Esophagus squamous epithelium (tissue), 5 donors: ENCODE data around the gene BRIP1. TPM values are rescaled to one million over a fixed set of nuclear protein-coding genes. Genes with fewer than 3 reads are reported as not detected.

Source experiments
- DNase-seq: peaks from one replicate; lab custom pipeline; 2025; lab: John Stamatoyannopoulos, UW
- H3K27ac ChIP-seq, 4 donors: fragments of 200-600 bp; sonication (generic); one replicate each; pipeline ENCODE4 v1.5.1; 2016 to 2019; ENCODE audit warnings: mild to moderate bottlenecking in 1 of 4
- H3K27me3 ChIP-seq, 4 donors: fragments of 200-600 bp; sonication (generic); 1 replicate in 3 of 4; 2 replicates in 1 of 4; pipeline versions ENCODE4 v1.5.1 to v1.6.0; 2017 to 2021; ENCODE audit warnings: antibody characterized with exemption in 1 of 4
- H3K36me3 ChIP-seq, 3 donors: fragments of 200-600 bp; sonication (generic); one replicate each; pipeline ENCODE4 v1.5.1; 2016 to 2019
- H3K4me1 ChIP-seq, 3 donors: fragments of 200-600 bp; sonication (generic); one replicate each; pipeline ENCODE4 v1.5.1; 2017 to 2019
- H3K4me3 ChIP-seq, 4 donors: fragments of 200-600 bp; sonication (generic); 1 replicate in 3 of 4; 2 replicates in 1 of 4; pipeline ENCODE4 v1.5.1; 2016 to 2019; ENCODE audit warnings: mild to moderate bottlenecking in 2 of 4, moderate library complexity in 1 of 4
- H3K9me3 ChIP-seq, 3 donors: fragments of 200-600 bp; sonication (generic); one replicate each; pipeline ENCODE4 v1.5.1; 2016 to 2019
- POLR2A ChIP-seq, 4 donors: fragments of 450-650 bp; IDR thresholded peaks; one replicate each; pipeline ENCODE4 v1.6.1; 2017; ENCODE audit warnings: antibody characterized with exemption in 4 of 4, mild to moderate bottlenecking in 4 of 4, moderate library complexity in 3 of 4
- WGBS, 2 donors: methylation state at CpG; one replicate each; pipeline ENCODE4 v1.1.5; 2018; 5-methylcytosine and 5-hydroxymethylcytosine counted together
- intact Hi-C: fragments of 100-400 bp; cut with DNase I; formaldehyde crosslinking; loops from one replicate; pipeline ENCODE4 v1.15.0; 2022
- total RNA-seq, 4 donors: library from RNA; depleted of rRNA; stranded (reverse); fragments of >200 nt; gene quantifications; one replicate each; pipeline ENCODE4 v1.1.0, GENCODE V29; 2016
- TF ChIP-seq, protein P1 (sequence below), 6 experiments: fragments of 450-650 bp in 4 of 6; fragments of 200-600 bp in 2 of 6; sonication (generic) in 2 of 6; IDR thresholded peaks; one replicate each; pipeline ENCODE4 v1.5.1; 2016 to 2019; ENCODE audit warnings: antibody characterized with exemption in 6 of 6, mild to moderate bottlenecking in 4 of 6, moderate library complexity in 4 of 6
- donor health status: DM: yes; HTN: yes; CAD: no.

The BRIP1 gene
- total RNA-seq, 4 donors from 2014 or later: 1.6 to 7.0 (median 3.2) TPM

DNA sequence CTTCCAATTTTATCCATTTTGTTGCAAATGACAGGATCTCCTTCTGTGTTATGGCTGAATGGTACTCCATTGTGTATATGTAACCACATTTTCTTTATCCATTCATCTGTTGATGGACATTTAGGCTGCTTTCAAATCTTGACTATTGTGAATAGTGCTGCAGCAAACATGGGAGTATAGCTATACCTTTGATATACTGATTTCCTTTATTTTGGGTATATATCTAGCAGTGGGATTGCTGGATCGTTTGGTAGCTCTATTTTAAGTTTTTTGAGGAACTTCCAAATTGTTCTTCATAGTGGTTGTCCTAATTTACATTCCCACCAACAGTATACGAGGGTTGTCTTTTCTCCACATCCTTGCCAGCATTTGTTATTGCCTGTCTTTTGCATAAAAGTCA is 67.8 kb downstream of the BRIP1 start:
- Histone ChIP-seq H3K27me3 (no peaks in the 10 kb centered on the region), H3K9me3 (no peaks in the 10 kb centered on the region), H3K27ac (no peak overlapping the region), H3K4me3 (no peak overlapping the region), H3K36me3 (no peaks in the 10 kb centered on the region), H3K4me1 (no peaks in the 10 kb centered on the region)
- intact Hi-C loops: no loop called here
- no peak for TF ChIP-seq POLR2A (IDR thresholded peaks at IDR 0.05)
- TF ChIP-seq, protein P1, sequence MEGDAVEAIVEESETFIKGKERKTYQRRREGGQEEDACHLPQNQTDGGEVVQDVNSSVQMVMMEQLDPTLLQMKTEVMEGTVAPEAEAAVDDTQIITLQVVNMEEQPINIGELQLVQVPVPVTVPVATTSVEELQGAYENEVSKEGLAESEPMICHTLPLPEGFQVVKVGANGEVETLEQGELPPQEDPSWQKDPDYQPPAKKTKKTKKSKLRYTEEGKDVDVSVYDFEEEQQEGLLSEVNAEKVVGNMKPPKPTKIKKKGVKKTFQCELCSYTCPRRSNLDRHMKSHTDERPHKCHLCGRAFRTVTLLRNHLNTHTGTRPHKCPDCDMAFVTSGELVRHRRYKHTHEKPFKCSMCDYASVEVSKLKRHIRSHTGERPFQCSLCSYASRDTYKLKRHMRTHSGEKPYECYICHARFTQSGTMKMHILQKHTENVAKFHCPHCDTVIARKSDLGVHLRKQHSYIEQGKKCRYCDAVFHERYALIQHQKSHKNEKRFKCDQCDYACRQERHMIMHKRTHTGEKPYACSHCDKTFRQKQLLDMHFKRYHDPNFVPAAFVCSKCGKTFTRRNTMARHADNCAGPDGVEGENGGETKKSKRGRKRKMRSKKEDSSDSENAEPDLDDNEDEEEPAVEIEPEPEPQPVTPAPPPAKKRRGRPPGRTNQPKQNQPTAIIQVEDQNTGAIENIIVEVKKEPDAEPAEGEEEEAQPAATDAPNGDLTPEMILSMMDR (IDR thresholded peaks at IDR 0.05): no peak
- 79 to 90% methylated on average over 2 of the region's 2 CpGs for WGBS, 2 donors
- DNase-seq: no peak

DNA sequence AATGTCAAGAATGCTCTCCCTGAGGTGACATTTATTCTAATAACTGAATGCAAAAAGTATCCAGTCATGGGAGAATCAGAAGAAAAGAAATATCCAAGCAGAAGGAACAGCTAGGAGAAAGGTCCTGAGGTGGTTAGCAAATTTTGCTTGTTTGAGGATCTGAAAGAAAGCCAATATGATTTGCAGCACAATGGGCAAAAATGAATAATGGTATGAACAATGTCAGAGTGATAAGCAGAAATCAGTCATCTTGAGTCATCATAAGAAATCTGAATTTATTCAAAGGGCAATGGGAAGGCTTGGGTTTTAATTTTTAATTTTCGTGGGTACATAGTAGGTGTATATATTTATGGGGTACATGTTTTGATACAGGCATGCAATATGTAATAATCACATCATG is 68.5 kb downstream of the BRIP1 start:
- no peak overlapping the region for H3K4me3 ChIP-seq
- WGBS, 2 donors: 74 to 80% methylated on average over 1 of the region's 1 CpG
- no peak overlapping the region for H3K27ac ChIP-seq
- intact Hi-C loops: no loop called here
- no peaks in the 10 kb centered on the region for H3K4me1 ChIP-seq
- H3K36me3 ChIP-seq: no peaks in the 10 kb centered on the region
- TF ChIP-seq, protein P1 (IDR thresholded peaks at IDR 0.05): no peak
- TF ChIP-seq POLR2A (IDR thresholded peaks at IDR 0.05): no peak
- DNase-seq: no peak
- H3K9me3 ChIP-seq: no peaks in the 10 kb centered on the region
- no peaks in the 10 kb centered on the region for H3K27me3 ChIP-seq

DNA sequence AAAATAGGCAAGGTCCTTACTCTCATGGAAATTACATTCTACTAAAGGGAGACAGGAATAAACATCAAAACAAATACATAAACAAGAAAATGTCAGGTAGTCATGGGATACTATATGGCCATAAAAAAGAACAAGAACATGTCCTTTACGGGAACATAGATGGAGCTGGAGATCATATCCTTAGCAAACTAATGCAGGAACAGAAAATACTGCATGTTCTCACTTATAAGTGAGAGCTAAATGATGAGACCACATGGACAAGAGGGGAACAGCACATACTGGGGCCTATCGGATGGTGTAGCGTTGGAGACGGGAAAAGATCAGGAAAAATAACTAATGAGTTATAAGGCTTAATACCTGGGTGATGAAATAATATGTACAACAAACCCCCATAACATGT is 69.1 kb downstream of the BRIP1 start:
- Histone ChIP-seq H3K27ac (no peak overlapping the region), H3K36me3 (no peaks in the 10 kb centered on the region), H3K27me3 (no peaks in the 10 kb centered on the region), H3K4me1 (no peaks in the 10 kb centered on the region), H3K4me3 (no peak overlapping the region), H3K9me3 (no peaks in the 10 kb centered on the region)
- 93 to 96% methylated on average over 4 of the region's 4 CpGs for WGBS, 2 donors
- TF ChIP-seq, protein P1 (IDR thresholded peaks at IDR 0.05): no peak
- DNase-seq: no peak
- intact Hi-C loops: no loop called here

GRCh38 chr17:61793565-61793964 is 69.8 kb downstream of the BRIP1 start:
- no peak for DNase-seq
- Histone ChIP-seq H3K9me3 (no peaks in the 10 kb centered on the region), H3K27ac (no peak overlapping the region), H3K27me3 (no peaks in the 10 kb centered on the region), H3K4me3 (no peak overlapping the region), H3K4me1 (no peaks in the 10 kb centered on the region), H3K36me3 (no peaks in the 10 kb centered on the region)
- TF ChIP-seq, protein P1 (IDR thresholded peaks at IDR 0.05): no peak
- no peak for TF ChIP-seq POLR2A (IDR thresholded peaks at IDR 0.05)
- intact Hi-C loops: no loop called here
- 93 to 95% methylated on average over 3 of the region's 3 CpGs for WGBS, 2 donors

DNA sequence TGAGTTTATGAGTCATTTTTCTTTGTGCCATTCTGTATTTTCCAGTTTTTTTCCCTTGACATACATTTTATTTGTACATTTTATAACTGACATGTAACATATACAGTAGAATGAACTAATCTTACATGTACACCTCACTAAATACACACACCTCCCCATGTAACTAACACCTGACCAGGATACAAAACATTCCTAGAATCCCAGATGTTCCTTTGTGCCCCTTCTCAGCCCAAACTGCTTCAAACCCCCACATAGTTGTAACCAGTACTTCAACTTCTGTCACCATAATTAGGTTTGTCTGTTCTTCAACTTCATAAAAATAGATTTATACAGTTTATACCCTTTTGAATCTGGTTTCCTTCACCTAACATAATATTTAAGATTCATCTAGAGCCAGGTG is 73.5 kb downstream of the BRIP1 start:
- no peaks in the 10 kb centered on the region for H3K9me3 ChIP-seq
- DNase-seq: no peak
- H3K4me1 ChIP-seq: no peaks in the 10 kb centered on the region
- no peak overlapping the region for H3K4me3 ChIP-seq
- no peaks in the 10 kb centered on the region for H3K36me3 ChIP-seq
- TF ChIP-seq, protein P1 (IDR thresholded peaks at IDR 0.05): no peak
- TF ChIP-seq POLR2A (IDR thresholded peaks at IDR 0.05): no peak
- H3K27me3 ChIP-seq: no peaks in the 10 kb centered on the region
- intact Hi-C loops: no loop called here
- no peak overlapping the region for H3K27ac ChIP-seq
